ENCODE results near the gene ZNF655. TPM values are rescaled to one million over a fixed set of nuclear protein-coding genes. Genes with fewer than 3 reads are reported as not detected.

Gene ZNF655
- total and polyA plus RNA-seq, 2 of the 8 experiments (the other 6 are each of a cell fraction or from before 2014, with no cell fraction given), result 27.1 to 37.8 TPM

GRCh38 chr7:99521399-99521798 is 37.0 kb upstream of the ZNF655 start:
- Histone ChIP-seq H3K23ac (ENCODE audit: insufficient read length) (no peak overlapping the region), H2BK5ac (ENCODE audit: low read depth, low read length) (no peak overlapping the region), H4K8ac (ENCODE audit: extremely low read depth, insufficient read depth, low read length) (no peak overlapping the region), H3K14ac (ENCODE audit: insufficient read length) (no peak overlapping the region), H4K20me1 (replicated peaks in 1 of 2; ENCODE audit: control insufficient read depth in 1 of 2, insufficient read depth in 2 of 2, low read length in 2 of 2) (peaks cover 0 to 1% of the 10 kb centered on the region in 2 experiments), H3K9me3 (ENCODE audit: insufficient read depth in 2 of 2, low read depth in 1 of 2, low read length in 1 of 2) (no peaks in the 10 kb centered on the region), H3K4me1 (replicated peaks in 1 of 4; ENCODE audit: control insufficient read depth in 3 of 4, insufficient read depth in 4 of 4, low read length in 3 of 4) (no peaks in the 10 kb centered on the region), H3K23me2 (ENCODE audit: low read depth, low read length) (no peaks in the 10 kb centered on the region), H2BK120ac (replicated peaks; ENCODE audit: low read depth, low read length) (no peak overlapping the region), H3K4me3 (ENCODE audit: extremely low read depth in 1 of 4, insufficient read depth in 2 of 4, low read depth in 3 of 4, low read length in 4 of 4) (no peak overlapping the region), H3K27me3 (replicated peaks in 1 of 4; ENCODE audit: control insufficient read depth in 3 of 4, extremely low read depth in 1 of 4, insufficient read depth in 3 of 4, low read length in 3 of 4) (no peaks in the 10 kb centered on the region), H3K56ac (replicated peaks; ENCODE audit: insufficient read length, low read depth, low read length) (no peak overlapping the region), H3K18ac (ENCODE audit: extremely low read depth, low read length) (no peak overlapping the region), H3K79me2 (ENCODE audit: control insufficient read depth in 1 of 2, insufficient read depth in 2 of 2, low read length in 2 of 2) (no peaks in the 10 kb centered on the region), H2AFZ (ENCODE audit: low read length) (no peak overlapping the region), H2BK12ac (ENCODE audit: low read depth, low read length) (no peak overlapping the region), H3K4ac (replicated peaks; ENCODE audit: insufficient read length, low read depth, low read length) (no peak overlapping the region), H4K91ac (replicated peaks; ENCODE audit: insufficient read length, low read length) (no peak overlapping the region), H3K27ac (ENCODE audit: low read depth, low read length) (no peak overlapping the region), H2BK20ac (ENCODE audit: low read length) (no peak overlapping the region), H2AK5ac (ENCODE audit: low read depth, low read length) (no peak overlapping the region), H4K5ac (ENCODE audit: insufficient read length, low read depth, low read length) (no peak overlapping the region), H3K36me3 (ENCODE audit: control insufficient read depth in 2 of 4, insufficient read depth in 4 of 4, low read length in 3 of 4) (peaks cover 12 to 17% (median 14%) of the 10 kb centered on the region in 4 experiments; a peak in 7 of 8 replicates), H3K9ac (replicated peaks in 1 of 4; ENCODE audit: extremely low read depth in 1 of 4, low read depth in 3 of 4, low read length in 3 of 4) (no peak overlapping the region), H2BK15ac (ENCODE audit: low read length) (no peak overlapping the region), H3K4me2 (ENCODE audit: insufficient read depth in 1 of 2, low read depth in 2 of 2, low read length in 2 of 2) (no peak overlapping the region), H3K79me1 (ENCODE audit: low read depth, low read length) (no peaks in the 10 kb centered on the region; the same call in 1 of the 2 replicates)
- FAIRE-seq, result no peak
- ChIA-PET POLR2A (ENCODE audit: partially characterized antibody) (interaction anchor here (1.2 kb wide), 1 partner anchor 17 kb away, joined by 4 read pairs; the partner anchor contains the start of gene ZKSCAN5), CTCF (ENCODE audit: partially characterized antibody) (interaction anchor here (1.3 kb wide), 1 partner anchor 10 kb away, joined by 4 read pairs; no protein-coding TSS in a partner anchor)
- DNase-seq (ENCODE audit: low read depth in 1 of 2, low spot score in 2 of 2), result no peak
- WGBS, 2 experiments (ENCODE audit: extremely low coverage in 1 of 2, insufficient coverage in 1 of 2, insufficient read length in 1 of 2, insufficient replicate concordance in 2 of 2, low coverage in 1 of 2, low lambda C conversion rate in 2 of 2, missing lambda C conversion rate in 1 of 2), result 94% methylated on average over 3 of the region's 3 CpGs; no CpG with 5 or more reads in 1 of the 2 experiments
- no peak for TF ChIP-seq SIN3A (conservative IDR thresholded peaks at IDR 0.05 in 1 of 2, IDR thresholded peaks at IDR 0.05 in 1 of 2; ENCODE audit: low read depth in 1 of 2, low read length in 2 of 2)
- no peak for TF ChIP-seq TAF1 (IDR thresholded peaks at IDR 0.05; ENCODE audit: low read depth, low read length)
- no peak for TF ChIP-seq SIRT6 (IDR thresholded peaks at IDR 0.05; ENCODE audit: low read length)
- no peak for TF ChIP-seq MAFK (IDR thresholded peaks at IDR 0.05; ENCODE audit: low read depth, low read length)
- no peak for TF ChIP-seq CEBPB (IDR thresholded peaks at IDR 0.05; ENCODE audit: low read depth, low read length)
- TF ChIP-seq GABPA (IDR thresholded peaks at IDR 0.05; ENCODE audit: borderline replicate concordance, insufficient read depth, low read length), result no peak
- no peak for TF ChIP-seq RBBP5 (IDR thresholded peaks at IDR 0.05; ENCODE audit: borderline replicate concordance, low read depth, low read length)
- no peak for TF ChIP-seq POLR2AphosphoS5 (IDR thresholded peaks at IDR 0.05; ENCODE audit: low read depth, low read length)
- TF ChIP-seq JUND (IDR thresholded peaks at IDR 0.05; ENCODE audit: low read length), result no peak
- TF ChIP-seq BCL11A (IDR thresholded peaks at IDR 0.05; ENCODE audit: low read depth in 2 of 2, low read length in 2 of 2), result no peak
- no peak for TF ChIP-seq GTF2F1 (IDR thresholded peaks at IDR 0.05; ENCODE audit: borderline replicate concordance, low read depth, low read length)
- TF ChIP-seq RFX5 (IDR thresholded peaks at IDR 0.05; ENCODE audit: borderline replicate concordance, low read depth, low read length), result no peak
- no peak for TF ChIP-seq BRCA1 (IDR thresholded peaks at IDR 0.05; ENCODE audit: low read depth, low read length)
- TF ChIP-seq JUN (IDR thresholded peaks at IDR 0.05; ENCODE audit: low read depth, low read length), result no peak
- TF ChIP-seq HDAC2 (IDR thresholded peaks at IDR 0.05; ENCODE audit: borderline replicate concordance in 1 of 2, low read depth in 2 of 2, low read length in 2 of 2), result no peak

Data from H1 (cell line).